B cell (primary cell): Measurements from ENCODE around the gene PFKFB1. TPM values are rescaled to one million over a fixed set of nuclear protein-coding genes. Genes with fewer than 3 reads are reported as not detected.

Source experiments
- ATAC-seq: fragments of 200-7000 bp; cut with Tn5 transposase; one replicate; pipeline ENCODE4 v1.10.0; 2021; ENCODE audit warnings: low read depth, mild to moderate bottlenecking, moderate number of reproducible peaks, moderate library complexity
- CTCF ChIA-PET: fragments of 350-600 bp; sonication (Branson Sonifier 250); formaldehyde crosslinking; loops from one replicate; lab custom pipeline; 2021; ENCODE audit warnings: antibody characterized with exemption, inconsistent platforms; lab: Charles Lee
- POLR2A ChIA-PET: fragments of 350-600 bp; sonication (Branson Sonifier 250); formaldehyde crosslinking; loops from one replicate; lab custom pipeline; 2021; ENCODE audit warnings: antibody characterized with exemption; lab: Charles Lee
- DNase-seq: peaks from one replicate; pipeline ENCODE4 v3.0.0; 2013
- H2AFZ ChIP-seq: 2 replicates; pipeline ENCODE4 v1.6.1; 2012; ENCODE audit warnings: mild to moderate bottlenecking, low read depth, low read length; ENCODE audit not compliant: insufficient read depth, poor library complexity, severe bottlenecking
- H3K27ac ChIP-seq, 2 donors: 1 replicate in 1 of 2; 2 replicates in 1 of 2; pipeline ENCODE4 v1.5.1; 2012 to 2013; ENCODE audit warnings: low read length in 2 of 2, mild to moderate bottlenecking in 2 of 2, moderate library complexity in 1 of 2
- H3K27me3 ChIP-seq, 4 experiments: fragments of 200-600 bp in 1 of 4; sonication (generic) in 1 of 4; replicated peaks in 1 of 4; 1 replicate in 2 of 4; 2 replicates in 2 of 4; pipeline versions ENCODE4 v1.6.1 to v1.7.0; 2013 to 2016; ENCODE audit warnings: low read length in 3 of 4, mild to moderate bottlenecking in 2 of 4, mixed read lengths in 1 of 4, moderate library complexity in 1 of 4; ENCODE audit not compliant: insufficient read depth in 4 of 4, control insufficient read depth in 3 of 4; ENCODE audit errors: control extremely low read depth in 1 of 4
- H3K36me3 ChIP-seq, 2 experiments: replicated peaks in 1 of 2; 1 replicate in 1 of 2; 2 replicates in 1 of 2; pipeline versions ENCODE4 v1.6.1 to v1.7.1; 2013; ENCODE audit warnings: low read length in 1 of 2; ENCODE audit not compliant: insufficient read depth in 2 of 2, control insufficient read depth in 1 of 2; ENCODE audit errors: control extremely low read depth in 1 of 2, extremely low read depth in 1 of 2
- H3K4me1 ChIP-seq, 2 donors: fragments of 200-600 bp in 1 of 2; sonication (generic) in 1 of 2; 1 replicate in 1 of 2; 2 replicates in 1 of 2; pipeline versions ENCODE4 v1.5.1 to v1.6.1; 2013 to 2017; ENCODE audit warnings: low read length in 2 of 2; ENCODE audit not compliant: control insufficient read depth in 2 of 2, insufficient read depth in 2 of 2
- H3K4me2 ChIP-seq: replicated peaks from 2 replicates; pipeline ENCODE3; 2012; ENCODE audit warnings: mild to moderate bottlenecking, low read depth, low read length; ENCODE audit not compliant: poor library complexity, severe bottlenecking
- H3K4me3 ChIP-seq, 5 experiments: fragments of 200-600 bp in 1 of 5; sonication (generic) in 1 of 5; 1 replicate in 3 of 5; 2 replicates in 2 of 5; pipeline versions ENCODE4 v1.5.1 to v1.7.0; 2011 to 2016; ENCODE audit warnings: low read length in 4 of 5, mild to moderate bottlenecking in 4 of 5, low read depth in 2 of 5, control low read depth in 1 of 5, moderate library complexity in 1 of 5; ENCODE audit not compliant: insufficient read depth in 1 of 5; ENCODE audit errors: control extremely low read depth in 1 of 5, extremely low read depth in 1 of 5
- H3K79me2 ChIP-seq: fragments of 200-600 bp; sonication (generic); one replicate; pipeline ENCODE4 v1.6.0; 2016; ENCODE audit warnings: low read length; ENCODE audit not compliant: control insufficient read depth, insufficient read depth
- H3K9ac ChIP-seq: fragments of 200-600 bp; sonication (generic); 2 replicates; pipeline ENCODE4 v1.6.1; 2017; ENCODE audit warnings: mild to moderate bottlenecking, low read length, moderate library complexity
- H3K9me3 ChIP-seq, 3 donors: one replicate each; pipeline versions ENCODE4 v1.6.1 to v1.7.1; 2013; ENCODE audit warnings: low read length in 2 of 3; ENCODE audit not compliant: control insufficient read depth in 2 of 3, insufficient read depth in 1 of 3; ENCODE audit errors: control extremely low read depth in 1 of 3
- H4K20me1 ChIP-seq: 2 replicates; pipeline ENCODE4 v1.6.0; 2012; ENCODE audit warnings: mild to moderate bottlenecking, low read length; ENCODE audit not compliant: insufficient read depth, control insufficient read depth, poor library complexity, severe bottlenecking
- H3K27ac Mint-ChIP-seq: one replicate; pipeline ENCODE4 v1.8.0; 2021; ENCODE audit warnings: mixed read lengths
- H3K27me3 Mint-ChIP-seq: one replicate; pipeline ENCODE4 v1.8.0; 2021; ENCODE audit warnings: mixed read lengths
- H3K4me1 Mint-ChIP-seq: one replicate; pipeline ENCODE4 v1.8.0; 2021; ENCODE audit warnings: mixed read lengths
- H3K4me3 Mint-ChIP-seq: one replicate; pipeline ENCODE4 v1.8.0; 2021; ENCODE audit warnings: mixed read lengths
- H3K9me3 Mint-ChIP-seq: one replicate; pipeline ENCODE4 v1.8.0; 2022; ENCODE audit warnings: mixed read lengths; ENCODE audit not compliant: insufficient read depth
- CTCF ChIP-seq: fragments of 200-600 bp; IDR thresholded peaks from one replicate; pipeline ENCODE4 v1.8.0; 2022; ENCODE audit warnings: antibody characterized with exemption, mild to moderate bottlenecking
- EZH2 ChIP-seq: IDR thresholded peaks from 2 replicates; pipeline ENCODE4 v1.6.1; 2012; ENCODE audit warnings: borderline replicate concordance, low read depth, mild to moderate bottlenecking, moderate library complexity, low read length; ENCODE audit not compliant: insufficient read depth, poor library complexity, severe bottlenecking
- WGBS: methylation state at CpG from one replicate; pipeline ENCODE4 v1.1.5; 2013; ENCODE audit warnings: missing lambda C conversion rate; ENCODE audit not compliant: insufficient coverage; 5-methylcytosine and 5-hydroxymethylcytosine counted together
- intact Hi-C: fragments of 100-400 bp; cut with micrococcal nuclease; formaldehyde crosslinking; loops from one replicate; pipeline ENCODE4 v1.10.0; 2022
- polyA plus RNA-seq: library from polyadenylated mRNA; depleted of rRNA; stranded (reverse); fragments of >200 nt; gene quantifications from 2 replicates; pipeline ENCODE4 v1.2.3, GENCODE V29; 2012
- total RNA-seq, 2 donors: library from RNA; stranded (reverse); fragments of 120-200 nt in 1 of 2; gene quantifications; 1 replicate in 1 of 2; 2 replicates in 1 of 2; pipeline versions ENCODE4 v1.2.3 to v1.2.4, GENCODE V29; 2013 to 2022

The PFKFB1 gene
- total and polyA plus RNA-seq, 2 donors (not counting 1 experiment from before 2014, with no cell fraction given) = 0.37 to 0.47 TPM

GRCh38 chrX:55030271-55031205 lies 36.5 kb upstream of the PFKFB1 start, which contains the start of gene ALAS2:
Gene ALAS2, minus strand, starts transcription at chrX:55030977. Its CDS starts 4,977 bp downstream, at chrX:55026000.
- Mint-ChIP-seq H3K27ac (no peak within 1 kb of the TSS), H3K4me3 (no peak within 1 kb of the TSS), H3K27me3 (no peaks in the 10 kb centered on the region), H3K9me3 (no peaks in the 10 kb centered on the region), H3K4me1 (no peaks in the 10 kb centered on the region)
- TF ChIP-seq CTCF (no peak), EZH2 (no peak)
- no peaks in the 10 kb centered on the region for H4K20me1 ChIP-seq
- H3K4me1 ChIP-seq = no peaks in the 10 kb centered on the region
- no peak within 1 kb of the TSS for H3K9ac ChIP-seq
- no peak within 1 kb of the TSS for H3K4me2 ChIP-seq
- intact Hi-C loops = no loop called here
- H3K36me3 ChIP-seq = no peaks in the 10 kb centered on the region
- ChIA-PET POLR2A (no interaction called here), CTCF (no interaction called here)
- H2AFZ ChIP-seq = no peak within 1 kb of the TSS
- no peak for DNase-seq
- no peaks in the 10 kb centered on the region for H3K9me3 ChIP-seq
- H3K79me2 ChIP-seq = no peaks in the 10 kb centered on the region
- no peak for ATAC-seq
- H3K4me3 ChIP-seq = no peak within 1 kb of the TSS
- WGBS = 86% methylated on average over 2 of the region's 7 CpGs
- H3K27ac ChIP-seq = no peak within 1 kb of the TSS
- H3K27me3 ChIP-seq = no peaks in the 10 kb centered on the region

GRCh38 chrX:55029291-55029690 lies 35.3 kb upstream of the PFKFB1 start:
- Histone ChIP-seq H3K36me3 (no peaks in the 10 kb centered on the region), H2AFZ (no peak overlapping the region), H3K9me3 (no peaks in the 10 kb centered on the region), H3K27me3 (no peaks in the 10 kb centered on the region), H3K4me1 (no peaks in the 10 kb centered on the region), H3K79me2 (no peaks in the 10 kb centered on the region), H3K9ac (no peak overlapping the region), H3K27ac (no peak overlapping the region), H4K20me1 (no peaks in the 10 kb centered on the region), H3K4me3 (no peak overlapping the region), H3K4me2 (no peak overlapping the region)
- POLR2A ChIA-PET = no interaction called here
- Mint-ChIP-seq H3K4me1 (no peaks in the 10 kb centered on the region), H3K9me3 (no peaks in the 10 kb centered on the region), H3K4me3 (no peak overlapping the region), H3K27ac (no peak overlapping the region), H3K27me3 (no peaks in the 10 kb centered on the region)
- no peak for TF ChIP-seq CTCF
- no CpG with 5 or more reads among the region's 2 CpGs for WGBS
- no peak for DNase-seq
- CTCF ChIA-PET = no interaction called here
- intact Hi-C loops = no loop called here
- no peak for ATAC-seq
